GM21576 (cell line): ENCODE results near the gene CDH4.

Experiments used
- ATAC-seq: cut with Tn5 transposase; IDR thresholded peaks from one replicate; pipeline ENCODE4 v1.9.1; 2021; ENCODE audit warnings: mild to moderate bottlenecking, moderate library complexity; ENCODE audit not compliant: unreplicated experiment

Gene CDH4

GRCh38 chr20:61790116-61790827, 538.2 kb downstream of the CDH4 start:
- no peak for ATAC-seq

GRCh38 chr20:61791995-61792394, 539.9 kb downstream of the CDH4 start:
- ATAC-seq: no peak

DNA sequence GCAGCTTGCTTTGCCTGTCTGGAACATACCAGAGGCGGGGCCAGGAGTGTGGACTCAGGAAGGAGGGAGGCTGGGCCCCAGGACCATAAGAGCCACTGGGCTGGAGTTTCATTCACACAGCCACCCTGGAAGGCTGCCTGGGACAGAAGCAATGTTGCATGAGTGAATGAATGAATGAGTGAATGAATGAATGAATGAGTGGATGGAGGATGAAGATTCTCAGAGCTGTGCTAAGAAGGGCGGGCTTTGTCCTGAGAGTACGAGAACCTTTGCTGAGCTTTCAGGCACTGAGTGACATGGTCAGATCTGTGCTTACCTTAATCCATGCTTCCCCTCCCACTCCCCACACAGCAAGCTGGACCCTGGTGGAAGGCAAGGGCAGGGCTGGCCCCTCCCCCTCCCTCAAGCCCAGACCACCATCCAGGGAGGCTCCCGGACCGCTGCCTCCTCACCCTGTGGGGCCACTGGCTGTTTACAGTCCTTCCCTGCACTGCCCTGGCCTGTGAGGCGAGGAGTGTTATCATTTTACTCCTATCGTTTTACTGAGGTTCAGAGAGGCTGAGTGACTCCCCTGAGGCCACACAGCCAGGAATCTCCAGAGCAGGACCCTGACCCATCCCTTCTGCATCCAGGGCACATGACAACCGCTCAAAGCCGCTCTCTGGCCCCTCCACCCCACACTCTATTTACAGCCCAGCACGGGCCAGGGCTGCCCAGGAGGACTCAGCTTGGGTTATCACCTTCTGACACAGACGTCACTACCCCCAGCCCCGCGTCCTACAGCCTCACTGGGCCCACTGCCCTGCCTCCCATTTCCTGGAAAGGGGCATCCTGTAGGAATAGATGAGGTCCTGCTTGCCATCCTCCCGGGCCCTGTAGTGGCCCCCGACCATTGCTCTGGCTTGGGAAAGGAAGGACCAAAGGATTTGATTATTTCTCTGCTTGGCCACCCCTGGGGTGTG, 543.9 kb downstream of the CDH4 start:
- ATAC-seq: no peak

- ATAC-seq: no peak
Observed at GRCh38 chr20:61796738-61797137, 544.7 kb downstream of the CDH4 start.

DNA sequence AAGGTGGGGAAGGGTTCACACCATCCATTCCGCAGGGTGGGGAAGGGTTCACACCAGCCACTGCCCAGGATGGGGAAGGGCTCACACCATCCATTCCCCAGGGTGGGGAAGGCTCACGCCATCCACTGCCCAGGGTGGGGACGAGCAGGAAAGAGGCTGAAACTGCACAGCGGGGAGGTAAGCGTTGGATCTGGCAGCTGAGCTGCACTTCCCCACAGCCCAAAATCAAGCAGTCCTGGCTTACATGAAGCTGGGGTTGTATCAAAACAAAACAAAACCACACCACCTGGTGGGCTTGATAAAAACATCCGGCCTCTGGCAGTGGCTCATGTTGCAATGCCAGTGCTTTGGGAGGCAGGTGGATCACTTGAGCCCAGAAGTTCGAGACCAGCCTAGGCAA, 545.1 kb downstream of the CDH4 start:
- ATAC-seq: no peak

DNA sequence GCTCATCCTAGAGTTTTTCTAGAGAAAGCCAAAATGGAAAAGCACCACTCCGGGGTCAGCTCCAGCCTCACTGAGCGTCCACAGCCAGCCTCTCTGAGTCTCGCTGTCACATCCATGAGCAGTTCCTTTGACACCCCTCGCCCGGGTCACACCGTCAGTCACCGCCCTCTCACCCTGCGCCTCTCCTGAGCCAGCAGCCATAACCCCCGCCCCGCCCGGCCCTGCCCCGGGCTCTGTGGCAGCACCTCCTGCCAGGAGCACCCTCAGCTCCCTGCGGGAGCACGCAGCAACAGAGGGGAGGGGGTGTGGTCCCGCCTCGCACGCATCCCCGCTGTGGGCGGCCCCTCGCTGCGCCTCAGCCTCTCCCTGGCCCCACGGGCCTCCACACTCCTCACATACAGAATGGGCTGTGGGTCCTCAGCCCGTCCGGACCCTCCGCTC, 545.9 kb downstream of the CDH4 start:
- ATAC-seq: no peak

GRCh38 chr20:61798632-61799031, 546.6 kb downstream of the CDH4 start:
- no peak for ATAC-seq

GRCh38 chr20:61799394-61799923, 547.4 kb downstream of the CDH4 start:
- no peak for ATAC-seq

DNA sequence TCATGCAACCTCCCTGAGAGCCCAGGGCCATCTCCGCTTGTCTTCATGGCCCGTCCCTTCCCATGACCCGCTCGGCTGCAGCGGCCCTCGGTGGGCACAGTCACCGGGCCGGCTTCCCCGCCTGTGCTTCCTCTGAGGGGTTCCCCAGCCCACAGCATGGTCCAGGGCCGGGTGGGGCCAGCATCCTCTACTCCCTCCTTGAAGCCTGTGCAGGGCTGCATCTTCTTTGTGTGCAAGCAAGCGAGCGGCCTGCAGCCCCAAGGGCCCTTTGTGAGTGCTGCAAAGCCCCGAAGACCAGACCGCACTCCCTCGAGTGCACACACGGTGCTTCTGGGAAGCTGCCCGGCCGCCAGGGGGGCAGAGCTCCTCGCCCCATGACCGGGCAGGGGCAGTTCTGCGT, 547.9 kb downstream of the CDH4 start:
- no peak for ATAC-seq

DNA sequence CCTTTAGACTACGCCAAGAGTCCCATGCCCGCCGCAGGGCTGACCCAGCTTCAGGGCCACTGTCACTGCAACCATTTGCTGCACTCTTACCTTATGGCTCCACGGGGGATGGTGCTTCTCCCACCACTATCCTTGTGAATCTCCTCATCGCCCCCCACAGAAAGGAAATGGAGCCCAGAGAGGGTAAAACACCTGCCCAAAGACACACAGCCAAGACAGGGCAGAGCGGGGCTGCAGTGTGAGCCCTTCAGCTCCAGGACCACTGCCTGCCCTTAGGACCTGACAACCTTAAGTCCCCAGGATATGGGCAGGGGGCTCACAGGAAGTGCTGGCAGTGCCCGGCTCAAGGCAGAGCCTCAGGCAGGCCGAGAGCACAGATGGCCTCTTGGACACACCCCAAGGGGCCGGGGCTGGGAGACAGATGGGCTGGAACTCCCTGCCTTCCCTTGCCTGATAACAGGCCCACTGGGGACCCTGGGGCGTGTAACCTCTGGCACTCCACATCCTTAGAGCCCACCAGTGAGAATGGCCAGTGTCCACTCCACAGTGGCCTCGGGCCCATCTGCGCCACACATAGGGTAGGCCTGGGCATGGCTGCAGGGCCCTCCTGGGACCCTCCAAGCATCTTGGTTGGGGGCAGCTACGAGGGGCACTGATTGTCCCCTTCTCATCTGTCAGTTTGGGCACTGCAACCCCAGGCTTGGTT, 548.5 kb downstream of the CDH4 start:
- ATAC-seq: no peak

DNA sequence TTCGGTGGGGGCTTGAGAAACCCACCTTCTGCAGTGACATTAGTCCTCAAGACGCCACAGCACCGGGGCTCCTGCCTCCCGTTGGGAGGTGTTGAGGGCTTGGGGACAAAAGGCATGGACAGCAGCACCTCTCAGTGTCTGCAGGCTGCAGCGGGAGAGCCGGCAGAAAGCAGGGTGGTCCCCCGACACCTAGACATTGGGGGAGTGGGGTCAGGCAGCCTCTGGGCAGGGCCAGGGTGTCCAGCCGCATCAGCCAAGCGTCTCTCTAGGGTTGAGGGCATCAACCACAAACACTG, 549.0 kb downstream of the CDH4 start:
- ATAC-seq: no peak

DNA sequence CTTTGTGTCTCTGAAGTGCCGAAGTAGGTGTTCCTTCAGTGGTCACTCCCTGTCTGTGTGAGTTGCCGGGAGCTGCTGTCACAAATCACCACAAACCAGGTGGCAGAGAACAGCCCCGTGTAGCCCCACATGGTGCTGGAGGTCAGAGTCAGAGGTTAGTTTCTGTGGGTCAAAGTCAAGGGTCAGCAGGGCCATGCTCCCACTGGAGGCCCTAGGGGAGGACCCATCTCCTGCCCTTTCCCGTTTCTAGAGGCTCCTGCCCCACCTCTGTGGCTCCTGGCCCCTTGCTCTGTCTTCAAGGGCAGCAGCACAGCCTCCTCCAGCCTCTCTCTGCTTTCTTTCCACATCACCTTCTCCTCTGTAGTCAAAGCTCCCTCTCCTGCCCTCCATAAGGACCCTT, 549.4 kb downstream of the CDH4 start:
- no peak for ATAC-seq

GRCh38 chr20:61801857-61802442, 549.9 kb downstream of the CDH4 start:
- no peak for ATAC-seq

DNA sequence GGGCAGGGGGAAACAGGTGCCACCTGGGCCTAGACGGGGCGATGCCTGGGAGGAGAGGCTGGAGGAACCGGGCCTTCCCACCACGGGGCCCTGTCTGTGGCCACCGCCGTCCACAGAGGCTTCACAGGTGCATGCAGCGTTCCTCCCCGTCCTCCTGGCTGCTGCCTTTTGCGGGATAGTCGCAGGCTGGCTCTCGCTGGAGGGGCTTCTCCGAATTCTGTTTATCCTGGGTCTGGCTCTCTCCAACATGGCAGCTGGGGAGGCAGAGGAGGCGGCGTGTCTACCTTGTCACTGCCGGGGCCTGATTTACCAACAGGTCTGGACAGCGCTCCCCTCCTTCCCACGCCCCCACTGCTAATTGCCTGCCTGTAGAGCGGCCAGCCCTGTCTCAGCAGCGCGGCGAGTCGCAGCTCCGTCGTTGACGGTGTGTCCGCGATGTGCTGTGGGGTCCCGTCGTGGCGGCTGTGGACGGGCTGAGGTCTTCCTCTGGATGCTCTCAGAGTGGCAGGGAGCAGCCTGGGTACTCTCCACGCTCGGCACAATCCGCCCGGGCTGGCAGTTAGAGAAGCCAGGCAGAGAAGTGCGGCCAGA, 550.8 kb downstream of the CDH4 start:
- no peak for ATAC-seq

GRCh38 chr20:61803416-61803914, 551.4 kb downstream of the CDH4 start:
- ATAC-seq: no peak

DNA sequence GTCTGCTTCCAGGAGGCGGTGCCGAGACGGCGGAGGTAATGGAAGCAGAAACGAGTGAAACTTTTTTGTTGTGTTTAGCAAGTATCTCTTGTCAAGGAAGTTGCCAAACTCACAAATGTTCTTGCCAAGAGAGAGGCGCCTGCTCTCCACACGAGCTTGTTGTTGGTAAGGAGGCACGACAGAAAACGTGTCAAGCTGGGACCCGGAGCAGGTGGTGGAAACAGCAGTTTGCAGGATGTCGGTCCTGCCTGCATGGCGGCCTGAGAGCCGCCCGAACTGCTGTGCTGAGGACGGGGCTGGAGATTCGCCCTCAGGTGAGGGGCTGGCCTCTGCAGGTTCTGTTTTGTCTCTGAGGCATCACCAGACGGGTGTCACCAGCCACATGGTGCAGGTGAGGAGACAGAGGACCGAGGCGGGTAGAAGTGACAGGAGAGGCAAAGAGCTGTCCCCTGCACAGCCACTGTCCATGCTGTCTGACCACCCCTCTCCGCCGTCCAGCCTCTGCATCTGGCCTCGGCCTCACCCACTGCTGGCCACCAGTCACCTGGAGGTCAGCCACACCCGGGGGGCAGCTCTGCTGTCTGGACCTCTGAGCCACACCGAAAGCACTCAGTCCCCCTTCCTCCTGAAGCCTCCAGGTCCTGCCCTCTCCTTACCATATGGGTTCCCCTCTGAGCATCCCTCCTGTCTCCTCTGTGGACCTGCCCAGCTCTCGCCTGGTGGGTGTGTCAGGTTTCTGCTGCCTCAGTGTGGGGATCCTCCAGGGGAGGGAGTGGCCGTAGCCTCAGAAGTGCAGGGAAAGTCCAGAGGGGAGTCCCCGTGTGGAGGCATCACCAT, 552.1 kb downstream of the CDH4 start:
- ATAC-seq: no peak

GRCh38 chr20:61804752-61805295, 552.8 kb downstream of the CDH4 start:
- ATAC-seq: no peak

DNA sequence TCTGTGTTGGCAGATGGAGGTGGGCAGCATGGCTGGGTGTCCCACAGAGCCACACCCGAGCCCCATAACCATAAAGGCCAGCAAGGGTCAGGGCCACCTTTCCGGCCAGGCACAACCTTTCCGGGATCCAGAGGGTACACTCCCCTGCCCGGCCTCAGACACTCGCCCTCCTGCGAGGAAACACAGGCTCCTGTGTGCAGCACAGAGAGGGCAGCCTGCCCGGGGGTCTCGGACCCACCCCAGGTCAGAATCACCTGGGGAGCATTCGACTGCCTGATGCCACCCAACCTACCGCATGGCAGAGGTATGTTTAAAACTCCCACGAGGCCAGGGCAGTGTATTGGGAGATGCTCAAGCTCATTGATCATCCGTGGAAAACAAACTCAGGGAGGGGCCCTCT, 553.3 kb downstream of the CDH4 start:
- ATAC-seq: no peak

GRCh38 chr20:61805781-61806180, 553.7 kb downstream of the CDH4 start:
- ATAC-seq: no peak
